NCI-H1694 (cell line): Measurements from ENCODE around the gene CSNK1G1.
"Not testable (repeated sequence)": the region's sequence is repeated elsewhere in the genome, so short reads cannot be mapped to it uniquely, and the experiment has no call there.

Experiments
- DNase-seq: peaks from one replicate; lab custom pipeline; 2025; lab: John Stamatoyannopoulos, UW

CSNK1G1 gene

GRCh38 chr15:64237677-64238076 lies 118.3 kb downstream of the CSNK1G1 start:
- no peak for DNase-seq

- no peak for DNase-seq
These were observed 119.6 kb downstream of the CSNK1G1 start for GRCh38 chr15:64236156-64236894.

GRCh38 chr15:64235552-64235951 lies 120.4 kb downstream of the CSNK1G1 start:
- no peak for DNase-seq

GRCh38 chr15:64233299-64233698 lies 122.7 kb downstream of the CSNK1G1 start:
- DNase-seq, result no peak

GRCh38 chr15:64232400-64232799 lies 123.6 kb downstream of the CSNK1G1 start:
- no peak for DNase-seq

GRCh38 chr15:64229129-64229724 lies 126.7 kb downstream of the CSNK1G1 start:
- no peak for DNase-seq

- DNase-seq, result no peak
These were observed 130.2 kb downstream of the CSNK1G1 start for GRCh38 chr15:64225804-64226203.

GRCh38 chr15:64224511-64224910 lies 131.5 kb downstream of the CSNK1G1 start:
- peak; percentile 47 for DNase-seq

- DNase-seq, result no peak
These were observed 132.1 kb downstream of the CSNK1G1 start for GRCh38 chr15:64223882-64224281.

- DNase-seq, result no peak
These were observed 133.2 kb downstream of the CSNK1G1 start for GRCh38 chr15:64222573-64223366.

- not testable (repeated sequence) for DNase-seq
These were observed 134.1 kb downstream of the CSNK1G1 start for GRCh38 chr15:64221911-64222310.

- not testable (repeated sequence) for DNase-seq
These were observed 138.6 kb downstream of the CSNK1G1 start for GRCh38 chr15:64217429-64217750.

GRCh38 chr15:64216730-64217428 lies 139.1 kb downstream of the CSNK1G1 start:
- DNase-seq, result no peak

- DNase-seq, result no peak
These were observed 139.8 kb downstream of the CSNK1G1 start for GRCh38 chr15:64216196-64216595.

- no peak for DNase-seq
These were observed 142.3 kb downstream of the CSNK1G1 start for GRCh38 chr15:64213646-64214045.

- no peak for DNase-seq
These were observed 144.3 kb downstream of the CSNK1G1 start for GRCh38 chr15:64211696-64212095.

GRCh38 chr15:64210371-64210770 lies 145.6 kb downstream of the CSNK1G1 start:
- DNase-seq, result no peak

GRCh38 chr15:64209680-64210334 lies 146.2 kb downstream of the CSNK1G1 start:
- peak; percentile 47 for DNase-seq

- no peak for DNase-seq
These were observed 150.8 kb downstream of the CSNK1G1 start for GRCh38 chr15:64205202-64205601.

GRCh38 chr15:64197425-64197824 lies 158.5 kb downstream of the CSNK1G1 start:
- no peak for DNase-seq

- no peak for DNase-seq
These were observed 162.0 kb downstream of the CSNK1G1 start for GRCh38 chr15:64193971-64194370.
